HS-27A (cell line): ENCODE results near the gene SMARCD3.

Experiments
- DNase-seq: peaks from one replicate; pipeline ENCODE4 v3.0.0-alpha.2; 2012; ENCODE audit warnings: low read depth, missing footprints

The SMARCD3 gene

GRCh38 chr7:151247611-151248345 lies 716 bp downstream of the SMARCD3 start:
- DNase-seq, result no peak

GRCh38 chr7:151246851-151247580 lies 1.5 kb downstream of the SMARCD3 start:
- no peak for DNase-seq

GRCh38 chr7:151246102-151246850 lies 2.2 kb downstream of the SMARCD3 start:
- no peak for DNase-seq

- no peak for DNase-seq
These were observed 3.0 kb downstream of the SMARCD3 start for GRCh38 chr7:151245360-151246101.

- DNase-seq, result no peak
These were observed 3.6 kb downstream of the SMARCD3 start for GRCh38 chr7:151244841-151245346.

GRCh38 chr7:151244196-151244840 lies 4.2 kb downstream of the SMARCD3 start:
- no peak for DNase-seq

GRCh38 chr7:151243408-151244195 lies 4.9 kb downstream of the SMARCD3 start:
- no peak for DNase-seq

GRCh38 chr7:151243045-151243349 lies 5.5 kb downstream of the SMARCD3 start:
- DNase-seq, result no peak

- DNase-seq, result no peak
These were observed 6.1 kb downstream of the SMARCD3 start for GRCh38 chr7:151242159-151243044.

- no peak for DNase-seq
These were observed 6.8 kb downstream of the SMARCD3 start for GRCh38 chr7:151241755-151242096.

- no peak for DNase-seq
These were observed 7.3 kb downstream of the SMARCD3 start for GRCh38 chr7:151240942-151241754.

- no peak for DNase-seq
These were observed 8.0 kb downstream of the SMARCD3 start for GRCh38 chr7:151240536-151240935.

GRCh38 chr7:151239837-151240459 lies 8.5 kb downstream of the SMARCD3 start:
- no peak for DNase-seq

- DNase-seq, result no peak
These were observed 9.3 kb downstream of the SMARCD3 start for GRCh38 chr7:151238924-151239836.

- DNase-seq, result no peak
These were observed 10.2 kb downstream of the SMARCD3 start for GRCh38 chr7:151238190-151238810.

- no peak for DNase-seq
These were observed 11.0 kb downstream of the SMARCD3 start for GRCh38 chr7:151237244-151238189.
